HCT116 (cell line): ENCODE data around the gene CCDC30. TPM values are rescaled to one million over a fixed set of nuclear protein-coding genes. Genes with fewer than 3 reads are reported as not detected.

Source experiments
- ATAC-seq: fragments of 200-7000 bp; cut with Tn5 transposase; 2 replicates; pipeline ENCODE4 v1.9.1; 2020; ENCODE audit warnings: mild to moderate bottlenecking, moderate library complexity
- BruUV-seq: library from RNA; stranded (reverse); fragments of 400-500 nt; replicated peaks from 2 replicates; lab custom pipeline; 2021; lab: Mats Ljungman, UMichigan
- CTCF ChIA-PET: fragments of 300-600 bp; sonication (Branson Sonifier 250); formaldehyde crosslinking; loops from one replicate; lab custom pipeline; 2021; ENCODE audit warnings: antibody characterized with exemption; lab: Charles Lee
- POLR2A ChIA-PET: fragments of 300-600, 350-600 bp; sonication (Branson Sonifier 250); formaldehyde crosslinking; loops from one replicate; lab custom pipeline; 2021; ENCODE audit warnings: antibody characterized with exemption; lab: Charles Lee
- RAD21 ChIA-PET, 2 experiments: fragments of 300-600 bp; sonication (Branson Sonifier 250); formaldehyde crosslinking; loops; one replicate each; lab custom pipeline; 2023; ENCODE audit warnings: low total read pairs in 2 of 2; ENCODE audit not compliant: uncharacterized antibody in 2 of 2, unreplicated experiment in 2 of 2, low non-redundant PET in 1 of 2; lab: Charles Lee
- DNase-seq: peaks from one replicate; pipeline ENCODE4 v3.0.0-alpha.2; 2010; ENCODE audit warnings: low read depth, low spot score
- H2AFZ ChIP-seq: fragments of 200-600 bp; shearing (Covaris generic), sonication (generic); 2 replicates; pipeline ENCODE4 v1.6.1; 2017; ENCODE audit warnings: low read depth, mixed run types, mixed read lengths, antibody characterized with exemption, low read length; ENCODE audit not compliant: poor library complexity, severe bottlenecking
- H3K27ac ChIP-seq: 2 replicates; pipeline ENCODE4 v1.5.1; 2012; ENCODE audit warnings: low read depth, low read length
- H3K27me3 ChIP-seq: fragments of 200-600 bp; sonication (generic); 2 replicates; pipeline ENCODE4 v1.6.1; 2016; ENCODE audit warnings: mixed run types, low read length, mixed read lengths; ENCODE audit not compliant: insufficient read depth
- H3K36me3 ChIP-seq, 2 experiments: fragments of 200-500 bp in 1 of 2; fragments of 200-600 bp in 1 of 2; sonication (Bioruptor generic) in 1 of 2; sonication (generic) in 1 of 2; 2 replicates each; pipeline versions ENCODE4 v1.5.1 to v1.6.1; 2014 to 2016; ENCODE audit warnings: low read length in 2 of 2, inconsistent platforms in 1 of 2, mixed read lengths in 1 of 2, mixed run types in 1 of 2; ENCODE audit not compliant: insufficient read depth in 2 of 2, control insufficient read depth in 1 of 2
- H3K4me1 ChIP-seq, 2 experiments: fragments of 200-600 bp in 1 of 2; sonication (generic) in 1 of 2; 2 replicates each; pipeline versions ENCODE4 v1.5.1 to v1.6.1; 2012 to 2017; ENCODE audit warnings: low read length in 2 of 2, inconsistent platforms in 1 of 2, mild to moderate bottlenecking in 1 of 2, mixed read lengths in 1 of 2, mixed run types in 1 of 2, moderate library complexity in 1 of 2; ENCODE audit not compliant: insufficient read depth in 2 of 2, control insufficient read depth in 1 of 2
- H3K4me2 ChIP-seq: fragments of 200-600 bp; sonication (generic); 2 replicates; pipeline ENCODE4 v1.6.1; 2017; ENCODE audit warnings: mixed run types, low read length, mixed read lengths
- H3K4me3 ChIP-seq, 2 experiments: fragments of 200-600 bp in 1 of 2; sonication (generic) in 1 of 2; replicated peaks in 1 of 2; 2 replicates each; pipeline ENCODE4 v1.5.1; 2011 to 2016; ENCODE audit warnings: low read length in 2 of 2, control low read depth in 1 of 2, low read depth in 1 of 2, mild to moderate bottlenecking in 1 of 2, mixed read lengths in 1 of 2, mixed run types in 1 of 2
- H3K79me2 ChIP-seq: fragments of 200-600 bp; sonication (generic); 2 replicates; pipeline ENCODE4 v1.6.1; 2017; ENCODE audit warnings: mild to moderate bottlenecking, mixed run types, low read length, moderate library complexity, mixed read lengths; ENCODE audit not compliant: insufficient read depth
- H3K9ac ChIP-seq: fragments of 200-600 bp; sonication (generic); 2 replicates; pipeline ENCODE4 v1.6.1; 2016; ENCODE audit warnings: low read length, mixed read lengths
- H3K9me2 ChIP-seq: fragments of 200-600 bp; sonication (generic), shearing (Covaris generic); 2 replicates; pipeline ENCODE4 v1.6.1; 2017; ENCODE audit warnings: mixed run types, mild to moderate bottlenecking, moderate library complexity; ENCODE audit not compliant: insufficient read depth
- H3K9me3 ChIP-seq, 2 experiments: fragments of 200-500 bp in 1 of 2; fragments of 200-600 bp in 1 of 2; sonication (Bioruptor generic) in 1 of 2; sonication (generic) in 1 of 2; 2 replicates each; pipeline ENCODE4 v1.6.1; 2014 to 2017; ENCODE audit warnings: low read length in 2 of 2, mixed read lengths in 2 of 2, inconsistent platforms in 1 of 2, low read depth in 1 of 2, mild to moderate bottlenecking in 1 of 2, mixed run types in 1 of 2, moderate library complexity in 1 of 2; ENCODE audit not compliant: control insufficient read depth in 1 of 2, insufficient read depth in 1 of 2
- H4K20me1 ChIP-seq: fragments of 200-600 bp; sonication (generic), shearing (Covaris generic); 2 replicates; pipeline ENCODE4 v1.6.1; 2017; ENCODE audit warnings: mixed run types, mild to moderate bottlenecking, moderate library complexity; ENCODE audit not compliant: insufficient read depth
- CTCF ChIP-seq, 3 experiments: fragments of 200-600 bp in 1 of 3; sonication (generic) in 1 of 3; IDR thresholded peaks in 2 of 3; conservative IDR thresholded peaks in 1 of 3; 2 replicates each; pipeline ENCODE4 v1.5.1; 2012 to 2017; ENCODE audit warnings: low read depth in 2 of 3, low read length in 2 of 3, antibody characterized with exemption in 1 of 3, borderline replicate concordance in 1 of 3, control low read depth in 1 of 3, mild to moderate bottlenecking in 1 of 3, mixed read lengths in 1 of 3, mixed run types in 1 of 3, moderate library complexity in 1 of 3; ENCODE audit not compliant: insufficient read depth in 1 of 3
- JUND ChIP-seq: IDR thresholded peaks from 2 replicates; pipeline ENCODE4 v1.6.1; 2012
- POLR2A ChIP-seq: IDR thresholded peaks from 2 replicates; pipeline ENCODE4 v1.7.0; 2011; ENCODE audit warnings: borderline replicate concordance; ENCODE audit not compliant: insufficient read depth, insufficient read length; ENCODE audit errors: extremely low read depth
- POLR2AphosphoS5 ChIP-seq: IDR thresholded peaks from 2 replicates; pipeline ENCODE4 v1.6.1; 2011; ENCODE audit warnings: mild to moderate bottlenecking, low read depth, low read length, moderate library complexity
- intact Hi-C: fragments of 100-400 bp; cut with micrococcal nuclease; formaldehyde crosslinking; loops from 2 replicates; pipeline ENCODE4 v1.10.0; 2022
- total RNA-seq: library from RNA; stranded (reverse); gene quantifications from one replicate; pipeline ENCODE4 v1.2.1, GENCODE V29; 2021; ENCODE audit not compliant: unreplicated experiment
- TF ChIP-seq, protein P1 (sequence below): IDR thresholded peaks from 2 replicates; pipeline ENCODE4 v1.6.1; 2012; ENCODE audit warnings: low read depth
- TF ChIP-seq, protein P2 (sequence below): IDR thresholded peaks from 2 replicates; pipeline ENCODE4 v1.6.1; 2012

Gene CCDC30
- total RNA-seq, 1 experiment from 2014 or later: 2.0 TPM

DNA sequence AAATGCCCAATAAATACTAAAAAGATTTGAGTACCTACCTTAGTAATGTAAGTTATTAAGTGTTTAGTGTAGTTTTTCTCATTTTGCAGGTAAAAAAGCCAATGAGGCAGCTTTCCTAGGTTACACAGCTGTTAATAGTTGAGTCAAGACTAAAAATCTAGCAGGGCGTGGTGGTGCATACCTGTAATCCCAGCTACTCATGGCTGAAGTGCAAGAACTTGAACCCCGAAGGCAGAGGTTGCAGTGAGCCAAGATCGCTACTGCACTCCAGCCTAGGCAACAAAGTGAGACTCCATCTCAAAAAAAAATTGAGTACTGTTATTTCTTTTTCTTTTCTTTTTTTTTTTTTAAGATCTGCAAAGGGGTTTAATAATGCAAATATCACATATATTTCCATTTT lies 226.8 kb downstream of the CCDC30 start:
- no peaks in the 10 kb centered on the region for H3K27me3 ChIP-seq
- H3K27ac ChIP-seq: no peak overlapping the region
- ChIA-PET POLR2A (no interaction called here), RAD21 (no interaction called here), CTCF (no interaction called here)
- TF ChIP-seq POLR2AphosphoS5 (no peak), JUND (no peak)
- TF ChIP-seq, protein P1, sequence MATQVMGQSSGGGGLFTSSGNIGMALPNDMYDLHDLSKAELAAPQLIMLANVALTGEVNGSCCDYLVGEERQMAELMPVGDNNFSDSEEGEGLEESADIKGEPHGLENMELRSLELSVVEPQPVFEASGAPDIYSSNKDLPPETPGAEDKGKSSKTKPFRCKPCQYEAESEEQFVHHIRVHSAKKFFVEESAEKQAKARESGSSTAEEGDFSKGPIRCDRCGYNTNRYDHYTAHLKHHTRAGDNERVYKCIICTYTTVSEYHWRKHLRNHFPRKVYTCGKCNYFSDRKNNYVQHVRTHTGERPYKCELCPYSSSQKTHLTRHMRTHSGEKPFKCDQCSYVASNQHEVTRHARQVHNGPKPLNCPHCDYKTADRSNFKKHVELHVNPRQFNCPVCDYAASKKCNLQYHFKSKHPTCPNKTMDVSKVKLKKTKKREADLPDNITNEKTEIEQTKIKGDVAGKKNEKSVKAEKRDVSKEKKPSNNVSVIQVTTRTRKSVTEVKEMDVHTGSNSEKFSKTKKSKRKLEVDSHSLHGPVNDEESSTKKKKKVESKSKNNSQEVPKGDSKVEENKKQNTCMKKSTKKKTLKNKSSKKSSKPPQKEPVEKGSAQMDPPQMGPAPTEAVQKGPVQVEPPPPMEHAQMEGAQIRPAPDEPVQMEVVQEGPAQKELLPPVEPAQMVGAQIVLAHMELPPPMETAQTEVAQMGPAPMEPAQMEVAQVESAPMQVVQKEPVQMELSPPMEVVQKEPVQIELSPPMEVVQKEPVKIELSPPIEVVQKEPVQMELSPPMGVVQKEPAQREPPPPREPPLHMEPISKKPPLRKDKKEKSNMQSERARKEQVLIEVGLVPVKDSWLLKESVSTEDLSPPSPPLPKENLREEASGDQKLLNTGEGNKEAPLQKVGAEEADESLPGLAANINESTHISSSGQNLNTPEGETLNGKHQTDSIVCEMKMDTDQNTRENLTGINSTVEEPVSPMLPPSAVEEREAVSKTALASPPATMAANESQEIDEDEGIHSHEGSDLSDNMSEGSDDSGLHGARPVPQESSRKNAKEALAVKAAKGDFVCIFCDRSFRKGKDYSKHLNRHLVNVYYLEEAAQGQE: no peak
- no peak overlapping the region for H3K9ac ChIP-seq
- peaks cover 100% of the 10 kb centered on the region for H3K79me2 ChIP-seq
- no peak overlapping the region for H3K4me3 ChIP-seq
- ATAC-seq (no peak), DNase-seq (no peak)
- intact Hi-C loops: no loop called here
- H3K36me3 ChIP-seq: peaks cover 16 to 61% of the 10 kb centered on the region in 2 experiments; a peak in 2 of 4 replicates
- H3K9me2 ChIP-seq: no peaks in the 10 kb centered on the region
- no TSS peak for BruUV-seq
- no peak overlapping the region for H3K4me2 ChIP-seq
- no peaks in the 10 kb centered on the region for H3K9me3 ChIP-seq
- peaks cover 12 to 24% of the 10 kb centered on the region in 2 experiments for H3K4me1 ChIP-seq
- peaks cover 95% of the 10 kb centered on the region; the same call in 1 of the 2 replicates for H4K20me1 ChIP-seq
- H2AFZ ChIP-seq: no peak overlapping the region

GRCh38 chr1:42690477-42691156 lies 227.5 kb downstream of the CCDC30 start:
- Histone ChIP-seq H3K36me3 (peaks cover 10 to 62% of the 10 kb centered on the region in 2 experiments), H3K9me2 (no peaks in the 10 kb centered on the region), H3K9me3 (no peaks in the 10 kb centered on the region), H3K4me3 (no peak overlapping the region), H3K4me1 (peaks cover 11 to 19% of the 10 kb centered on the region in 2 experiments; a peak in 3 of 4 replicates), H4K20me1 (peaks cover 96% of the 10 kb centered on the region; the same call in 1 of the 2 replicates), H2AFZ (no peak overlapping the region), H3K79me2 (peaks cover 100% of the 10 kb centered on the region), H3K4me2 (no peak overlapping the region), H3K27me3 (no peaks in the 10 kb centered on the region), H3K9ac (no peak overlapping the region)
- no TSS peak for BruUV-seq
- ATAC-seq (peak; percentile 42; the same call in 1 of the 2 replicates), DNase-seq (no peak)
- POLR2A ChIA-PET: interaction anchor here (1.2 kb wide), 1 partner anchor 8 kb away, joined by 5 read pairs; the partner anchor contains the start of gene YBX1
- TF ChIP-seq POLR2A (no peak), CTCF (IDR thresholded peaks at IDR 0.05 in 2 of 3, conservative IDR thresholded peaks at IDR 0.05 in 1 of 3; ENCODE audit: borderline replicate concordance in 1 of 3, insufficient read depth in 1 of 3, low read depth in 2 of 3, low read length in 2 of 3) (peak in 1 of 3 experiments; percentile 10; a peak in 1 of 6 replicates)
- TF ChIP-seq, protein P2, sequence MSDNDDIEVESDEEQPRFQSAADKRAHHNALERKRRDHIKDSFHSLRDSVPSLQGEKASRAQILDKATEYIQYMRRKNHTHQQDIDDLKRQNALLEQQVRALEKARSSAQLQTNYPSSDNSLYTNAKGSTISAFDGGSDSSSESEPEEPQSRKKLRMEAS: no peak
- TF ChIP-seq, all 23 proteins: peak for 1
- ChIA-PET CTCF (interaction anchor here (1.3 kb wide), 1 partner anchor 112 kb away, joined by 3 read pairs; no protein-coding TSS in a partner anchor), RAD21 (no interaction called here)
- no peak overlapping the region for H3K27ac ChIP-seq
- intact Hi-C loops: no loop called here
